Activated CD4-positive, alpha-beta T cell treated with anti-CD3 and anti-CD28 coated beads, Interleukin-2, amount 10 ng/mL, durations not matched to agents 24 days and 14 days (primary cell): ENCODE data around the gene NEURL1B. TPM values are rescaled to one million over a fixed set of nuclear protein-coding genes. Genes with fewer than 3 reads are reported as not detected.

Experiments used
- DNase-seq: peaks from one replicate; pipeline ENCODE4 v3.0.0; 2022
- H3K27ac Mint-ChIP-seq: one replicate; pipeline ENCODE4 v1.8.0; 2022; ENCODE audit warnings: mild to moderate bottlenecking, mixed read lengths
- H3K27me3 Mint-ChIP-seq: one replicate; pipeline ENCODE4 v1.8.0; 2022; ENCODE audit warnings: mixed read lengths
- H3K36me3 Mint-ChIP-seq: one replicate; pipeline ENCODE4 v1.8.0; 2022; ENCODE audit warnings: low read depth, mild to moderate bottlenecking, mixed read lengths
- H3K4me1 Mint-ChIP-seq: one replicate; pipeline ENCODE4 v1.8.0; 2021; ENCODE audit warnings: mixed read lengths
- H3K4me3 Mint-ChIP-seq: one replicate; pipeline ENCODE4 v1.8.0; 2022; ENCODE audit warnings: mild to moderate bottlenecking, moderate library complexity, mixed read lengths
- H3K9me3 Mint-ChIP-seq: one replicate; pipeline ENCODE4 v1.8.0; 2021; ENCODE audit warnings: mixed read lengths
- intact Hi-C: fragments of 100-400 bp; cut with micrococcal nuclease; formaldehyde crosslinking; loops from one replicate; pipeline ENCODE4 v1.15.1; 2023
- total RNA-seq: library from RNA; stranded (reverse); gene quantifications from 2 replicates; pipeline ENCODE4 v1.2.3, GENCODE V29; 2022

NEURL1B gene
- total RNA-seq, 1 donor from 2014 or later = 0.05 TPM

- intact Hi-C loops = no loop called here
Observed at GRCh38 chr5:172689218-172689572, 48.1 kb downstream of the NEURL1B start.

GRCh38 chr5:172689801-172690200 lies 48.7 kb downstream of the NEURL1B start:
- Mint-ChIP-seq H3K27me3 (peaks cover 3% of the 10 kb centered on the region), H3K27ac (no peak overlapping the region), H3K4me1 (peaks cover 11% of the 10 kb centered on the region), H3K9me3 (no peaks in the 10 kb centered on the region), H3K36me3 (no peaks in the 10 kb centered on the region), H3K4me3 (no peak overlapping the region)
- DNase-seq = no peak
- intact Hi-C loops = loop anchor here (10.0 kb wide), 1 partner anchor 395 kb away; no protein-coding TSS in a partner anchor

More at GRCh38 chr5:172689218-172689572, 48.1 kb downstream of the NEURL1B start:
- Mint-ChIP-seq H3K4me3 (no peak overlapping the region), H3K27ac (peak overlapping the region; percentile 45), H3K27me3 (peaks cover 7% of the 10 kb centered on the region), H3K4me1 (peaks cover 11% of the 10 kb centered on the region), H3K9me3 (no peaks in the 10 kb centered on the region), H3K36me3 (no peaks in the 10 kb centered on the region)
- DNase-seq = no peak

- intact Hi-C loops = loop anchor here (10.0 kb wide), 1 partner anchor 396 kb away; no protein-coding TSS in a partner anchor
- Mint-ChIP-seq H3K9me3 (no peaks in the 10 kb centered on the region), H3K36me3 (no peaks in the 10 kb centered on the region), H3K4me3 (no peak overlapping the region), H3K27me3 (no peaks in the 10 kb centered on the region), H3K4me1 (peaks cover 11% of the 10 kb centered on the region), H3K27ac (no peak overlapping the region)
- DNase-seq = no peak
Observed at GRCh38 chr5:172690258-172691075, 49.4 kb downstream of the NEURL1B start.

- intact Hi-C loops = loop anchor here (10.0 kb wide), 1 partner anchor 397 kb away; no protein-coding TSS in a partner anchor
- no peak overlapping the region for H3K4me3 Mint-ChIP-seq
- no peak overlapping the region for H3K27ac Mint-ChIP-seq
- no peaks in the 10 kb centered on the region for H3K9me3 Mint-ChIP-seq
- H3K27me3 Mint-ChIP-seq = no peaks in the 10 kb centered on the region
- DNase-seq = no peak
- H3K4me1 Mint-ChIP-seq = peaks cover 12% of the 10 kb centered on the region
- H3K36me3 Mint-ChIP-seq = no peaks in the 10 kb centered on the region
Observed at GRCh38 chr5:172691886-172692285, 50.8 kb downstream of the NEURL1B start.

- Mint-ChIP-seq H3K4me1 (peaks cover 17% of the 10 kb centered on the region), H3K27ac (no peak overlapping the region), H3K36me3 (no peaks in the 10 kb centered on the region), H3K27me3 (no peaks in the 10 kb centered on the region), H3K4me3 (no peak overlapping the region), H3K9me3 (no peaks in the 10 kb centered on the region)
- intact Hi-C loops = loop anchor here (10.0 kb wide), 1 partner anchor 398 kb away; no protein-coding TSS in a partner anchor
- no peak for DNase-seq
Observed at GRCh38 chr5:172692451-172692850, 51.4 kb downstream of the NEURL1B start.

- H3K4me1 Mint-ChIP-seq = peaks cover 19% of the 10 kb centered on the region
- no peak overlapping the region for H3K4me3 Mint-ChIP-seq
- no peak for DNase-seq
- no peak overlapping the region for H3K27ac Mint-ChIP-seq
- H3K27me3 Mint-ChIP-seq = no peaks in the 10 kb centered on the region
- intact Hi-C loops = loop anchor here (10.0 kb wide), 1 partner anchor 398 kb away; no protein-coding TSS in a partner anchor
- H3K9me3 Mint-ChIP-seq = no peaks in the 10 kb centered on the region
- no peaks in the 10 kb centered on the region for H3K36me3 Mint-ChIP-seq
Observed at GRCh38 chr5:172692981-172693380, 51.9 kb downstream of the NEURL1B start.

GRCh38 chr5:172694061-172694460 lies 53.0 kb downstream of the NEURL1B start:
- Mint-ChIP-seq H3K4me1 (peaks cover 12% of the 10 kb centered on the region), H3K27ac (no peak overlapping the region), H3K9me3 (no peaks in the 10 kb centered on the region), H3K27me3 (no peaks in the 10 kb centered on the region), H3K4me3 (no peak overlapping the region), H3K36me3 (no peaks in the 10 kb centered on the region)
- intact Hi-C loops = loop anchor here (10.0 kb wide), 1 partner anchor 399 kb away; no protein-coding TSS in a partner anchor
- no peak for DNase-seq

- H3K36me3 Mint-ChIP-seq = no peaks in the 10 kb centered on the region
- H3K4me1 Mint-ChIP-seq = peaks cover 9% of the 10 kb centered on the region
- DNase-seq = no peak
- no peak overlapping the region for H3K4me3 Mint-ChIP-seq
- intact Hi-C loops = loop anchor here (10.0 kb wide), 1 partner anchor 400 kb away; no protein-coding TSS in a partner anchor
- H3K27ac Mint-ChIP-seq = no peak overlapping the region
- no peaks in the 10 kb centered on the region for H3K9me3 Mint-ChIP-seq
- H3K27me3 Mint-ChIP-seq = peaks cover 4% of the 10 kb centered on the region
Observed at GRCh38 chr5:172694541-172694940, 53.5 kb downstream of the NEURL1B start.

- no peak for DNase-seq
- Mint-ChIP-seq H3K36me3 (no peaks in the 10 kb centered on the region), H3K9me3 (no peaks in the 10 kb centered on the region), H3K4me3 (no peak overlapping the region), H3K27ac (no peak overlapping the region), H3K27me3 (peaks cover 8% of the 10 kb centered on the region), H3K4me1 (peaks cover 9% of the 10 kb centered on the region)
- intact Hi-C loops = loop anchor here (2.0 to 10.0 kb wide), 2 partner anchors 241 to 401 kb away; partner anchors contain the start of gene SH3PXD2B
Observed at GRCh38 chr5:172695232-172696054, 54.4 kb downstream of the NEURL1B start.

- DNase-seq = no peak
- Mint-ChIP-seq H3K27me3 (peaks cover 13% of the 10 kb centered on the region), H3K27ac (no peak overlapping the region), H3K4me3 (no peak overlapping the region), H3K4me1 (peaks cover 9% of the 10 kb centered on the region), H3K9me3 (no peaks in the 10 kb centered on the region), H3K36me3 (no peaks in the 10 kb centered on the region)
- intact Hi-C loops = loop anchor here (2.0 to 10.0 kb wide), 2 partner anchors 242 to 402 kb away; partner anchors contain the start of gene SH3PXD2B
Observed at GRCh38 chr5:172696171-172696849, 55.2 kb downstream of the NEURL1B start.

- DNase-seq = peak; percentile 95
- H3K36me3 Mint-ChIP-seq = no peaks in the 10 kb centered on the region
- intact Hi-C loops = loop anchor here (1.0 to 10.0 kb wide), 5 partner anchors 55 to 403 kb away; partner anchors contain the start of gene SH3PXD2B
- peak overlapping the region; percentile 87 for H3K4me3 Mint-ChIP-seq
- H3K4me1 Mint-ChIP-seq = peaks cover 14% of the 10 kb centered on the region
- peak overlapping the region; percentile 81 for H3K27ac Mint-ChIP-seq
- no peaks in the 10 kb centered on the region for H3K9me3 Mint-ChIP-seq
- H3K27me3 Mint-ChIP-seq = peaks cover 22% of the 10 kb centered on the region
Observed at GRCh38 chr5:172697123-172698121, 56.4 kb downstream of the NEURL1B start.

- no peak overlapping the region for H3K27ac Mint-ChIP-seq
- no peaks in the 10 kb centered on the region for H3K9me3 Mint-ChIP-seq
- no peak for DNase-seq
- H3K4me1 Mint-ChIP-seq = peaks cover 14% of the 10 kb centered on the region
- H3K4me3 Mint-ChIP-seq = no peak overlapping the region
- intact Hi-C loops = loop anchor here (10.0 kb wide), 1 partner anchor 405 kb away; no protein-coding TSS in a partner anchor
- H3K27me3 Mint-ChIP-seq = peaks cover 25% of the 10 kb centered on the region
- no peaks in the 10 kb centered on the region for H3K36me3 Mint-ChIP-seq
Observed at GRCh38 chr5:172699423-172699822, 58.4 kb downstream of the NEURL1B start.
